Measurements from ENCODE around the gene GLUL. TPM values are rescaled to one million over a fixed set of nuclear protein-coding genes. Genes with fewer than 3 reads are reported as not detected.

Gene GLUL
- total and polyA plus RNA-seq, 5 donors: 199 to 361 (median 339) TPM

DNA sequence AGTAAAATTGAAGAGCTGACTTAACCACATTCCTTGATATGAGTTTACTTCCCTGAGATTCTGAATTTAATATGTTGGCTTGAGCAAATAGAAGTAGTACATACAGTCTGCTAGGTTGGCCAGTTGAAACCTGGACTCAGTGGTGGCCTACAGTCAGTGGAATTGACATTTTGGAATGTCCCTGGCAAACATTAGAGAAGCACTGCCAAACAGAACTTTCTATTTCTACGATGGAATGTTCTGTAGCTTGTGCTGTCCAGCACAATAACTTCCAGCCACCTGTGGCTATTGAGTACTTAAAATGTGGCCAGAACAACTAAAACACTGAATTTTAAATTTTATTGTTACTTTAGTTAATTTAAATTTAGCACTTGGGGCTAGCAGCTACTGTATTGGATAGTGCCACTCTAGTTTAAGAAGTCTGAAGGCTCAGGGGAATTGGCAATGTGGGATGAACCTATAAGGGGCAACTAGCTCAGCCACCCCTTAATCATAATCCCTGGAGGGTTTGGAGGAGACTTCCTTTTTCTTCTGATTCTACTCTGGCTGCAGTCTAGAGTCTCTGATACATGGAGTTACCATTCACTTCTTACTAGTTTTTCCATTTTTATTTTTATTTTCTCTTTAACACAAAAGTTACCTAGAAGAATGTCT lies 19.2 kb upstream of the GLUL start:
- Histone ChIP-seq H3K9me3 (ENCODE audit: control insufficient read depth, low read length) (no peaks in the 10 kb centered on the region), H3K4me1 (ENCODE audit: control insufficient read depth, insufficient read depth, low read length) (no peaks in the 10 kb centered on the region), H3K27ac (ENCODE audit: low read length) (no peak overlapping the region), H3K4me3 (ENCODE audit: low read length) (no peak overlapping the region), H3K27me3 (ENCODE audit: control insufficient read depth, insufficient read depth) (peaks cover 3% of the 10 kb centered on the region)
- 17% methylated on average over 1 of the region's 1 CpG for WGBS
- intact Hi-C loops (cut with DNase I): no loop called here
- peak; percentile 65 to 89 for ATAC-seq
- no peak for DNase-seq

DNA sequence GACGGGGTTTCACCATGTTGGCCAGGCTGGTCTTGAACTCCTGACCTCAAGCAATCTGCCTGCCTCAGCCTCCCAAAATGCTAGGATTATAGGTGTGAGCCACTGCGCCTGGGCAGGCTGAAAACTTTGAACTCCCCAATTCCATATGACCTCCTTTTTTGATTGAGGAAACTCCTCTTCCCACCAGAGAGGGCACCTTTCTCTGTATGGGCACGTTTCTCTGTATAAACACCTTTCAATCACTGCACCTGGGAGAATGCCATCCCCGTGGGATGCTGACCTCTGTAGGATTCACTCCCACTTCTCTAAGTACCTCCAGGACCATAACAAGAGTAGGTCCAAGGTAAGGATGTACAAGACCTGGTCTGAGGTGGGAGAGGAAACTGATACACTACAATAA lies 18.5 kb upstream of the GLUL start:
- H3K4me1 ChIP-seq (ENCODE audit: control insufficient read depth, insufficient read depth, low read length): no peaks in the 10 kb centered on the region
- peaks cover 2% of the 10 kb centered on the region for H3K9me3 ChIP-seq (ENCODE audit: control insufficient read depth, low read length)
- WGBS: 70% methylated on average over 4 of the region's 4 CpGs
- ATAC-seq (no peak), DNase-seq (no peak)
- H3K27ac ChIP-seq (ENCODE audit: low read length): no peak overlapping the region
- H3K4me3 ChIP-seq (ENCODE audit: low read length): no peak overlapping the region
- H3K27me3 ChIP-seq (ENCODE audit: control insufficient read depth, insufficient read depth): peaks cover 3% of the 10 kb centered on the region
- intact Hi-C loops (cut with DNase I): no loop called here

DNA sequence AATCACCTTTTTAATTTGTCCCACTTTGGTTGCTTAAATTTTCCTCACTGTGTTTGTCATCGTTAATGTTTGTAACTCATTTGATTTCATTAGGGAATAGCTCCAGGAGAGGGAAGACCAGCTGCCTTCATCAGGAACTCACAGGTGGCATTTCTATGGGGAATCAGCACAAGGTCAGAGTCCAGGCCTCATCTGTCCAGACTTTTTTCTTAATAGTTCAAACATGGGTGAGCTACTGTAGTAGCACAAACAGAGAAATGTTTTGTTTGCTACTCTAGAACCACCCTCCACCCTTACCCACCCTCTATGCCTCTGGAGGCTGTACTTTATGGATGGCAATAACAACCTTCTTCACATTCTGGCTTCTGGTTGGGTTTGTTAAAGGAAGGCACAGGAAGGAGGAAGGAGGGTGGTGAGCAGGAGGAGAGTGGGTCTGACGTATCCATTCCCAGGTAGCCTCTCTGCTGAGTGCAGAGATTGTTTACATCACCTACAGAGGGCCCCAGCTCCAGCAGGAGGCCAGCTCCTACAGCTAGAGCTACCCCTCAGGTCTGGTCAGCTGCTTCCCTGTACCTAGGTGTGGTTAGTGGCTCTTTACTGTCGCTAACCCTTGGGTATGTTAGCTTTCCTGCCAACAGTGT lies 17.0 kb upstream of the GLUL start:
- 68% methylated on average over 3 of the region's 3 CpGs for WGBS
- no peaks in the 10 kb centered on the region for H3K4me1 ChIP-seq (ENCODE audit: control insufficient read depth, insufficient read depth, low read length)
- DNase-seq (no peak), ATAC-seq (no peak)
- peaks cover 3% of the 10 kb centered on the region for H3K27me3 ChIP-seq (ENCODE audit: control insufficient read depth, insufficient read depth)
- no peak overlapping the region for H3K27ac ChIP-seq (ENCODE audit: low read length)
- intact Hi-C loops (cut with DNase I): no loop called here
- peaks cover 2% of the 10 kb centered on the region for H3K9me3 ChIP-seq (ENCODE audit: control insufficient read depth, low read length)
- H3K4me3 ChIP-seq (ENCODE audit: low read length): no peak overlapping the region

DNA sequence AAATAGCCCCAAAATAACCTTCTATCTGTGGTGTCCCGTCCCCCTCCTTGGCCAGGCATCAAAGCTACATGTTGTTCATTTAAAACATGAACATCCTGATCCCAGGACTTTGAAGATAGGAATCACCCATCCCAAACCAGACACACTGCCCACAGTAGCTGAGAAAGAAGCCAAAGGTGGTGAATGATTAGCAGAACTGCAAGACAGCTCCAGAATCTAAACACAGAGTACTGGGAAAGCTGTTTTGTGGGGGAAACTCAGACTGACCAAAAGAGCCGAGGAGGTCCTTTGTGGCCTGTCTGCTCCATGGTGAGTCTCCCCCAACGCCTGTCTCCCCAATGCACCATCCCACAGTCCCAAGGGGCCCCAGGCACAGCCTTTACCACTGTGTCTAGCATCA lies 16.1 kb upstream of the GLUL start:
- no peak for ATAC-seq
- H3K4me1 ChIP-seq (ENCODE audit: control insufficient read depth, insufficient read depth, low read length): no peaks in the 10 kb centered on the region
- no peak overlapping the region for H3K4me3 ChIP-seq (ENCODE audit: low read length)
- no peak for DNase-seq
- 47% methylated on average over 3 of the region's 3 CpGs for WGBS
- peaks cover 3% of the 10 kb centered on the region for H3K27me3 ChIP-seq (ENCODE audit: control insufficient read depth, insufficient read depth)
- peaks cover 2% of the 10 kb centered on the region for H3K9me3 ChIP-seq (ENCODE audit: control insufficient read depth, low read length)
- H3K27ac ChIP-seq (ENCODE audit: low read length): no peak overlapping the region
- intact Hi-C loops (cut with DNase I): no loop called here

DNA sequence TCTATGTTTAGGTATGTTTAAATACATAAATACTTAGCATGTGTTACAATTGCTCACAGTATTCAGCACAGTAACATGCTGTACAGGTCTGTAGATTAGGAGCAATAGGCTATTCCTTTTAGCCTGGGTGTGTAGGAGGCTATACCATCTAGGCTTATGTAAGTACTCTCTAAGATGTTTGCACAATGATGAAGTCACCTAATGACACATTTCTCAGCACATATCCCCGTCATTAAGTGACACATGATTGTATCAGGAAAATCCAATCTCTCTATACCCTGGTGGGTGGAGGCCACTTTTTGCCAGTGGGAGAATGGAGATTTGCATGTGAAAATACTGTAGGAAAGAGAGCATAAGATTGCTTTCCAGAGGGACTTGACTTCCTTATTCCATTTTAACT lies 14.4 kb upstream of the GLUL start:
- H3K27me3 ChIP-seq (ENCODE audit: control insufficient read depth, insufficient read depth): peaks cover 3% of the 10 kb centered on the region
- H3K9me3 ChIP-seq (ENCODE audit: control insufficient read depth, low read length): peaks cover 2% of the 10 kb centered on the region
- H3K27ac ChIP-seq (ENCODE audit: low read length): no peak overlapping the region
- DNase-seq (no peak), ATAC-seq (no peak)
- 69% methylated on average over 1 of the region's 1 CpG for WGBS
- H3K4me1 ChIP-seq (ENCODE audit: control insufficient read depth, insufficient read depth, low read length): no peaks in the 10 kb centered on the region
- no peak overlapping the region for H3K4me3 ChIP-seq (ENCODE audit: low read length)
- intact Hi-C loops (cut with DNase I): no loop called here

DNA sequence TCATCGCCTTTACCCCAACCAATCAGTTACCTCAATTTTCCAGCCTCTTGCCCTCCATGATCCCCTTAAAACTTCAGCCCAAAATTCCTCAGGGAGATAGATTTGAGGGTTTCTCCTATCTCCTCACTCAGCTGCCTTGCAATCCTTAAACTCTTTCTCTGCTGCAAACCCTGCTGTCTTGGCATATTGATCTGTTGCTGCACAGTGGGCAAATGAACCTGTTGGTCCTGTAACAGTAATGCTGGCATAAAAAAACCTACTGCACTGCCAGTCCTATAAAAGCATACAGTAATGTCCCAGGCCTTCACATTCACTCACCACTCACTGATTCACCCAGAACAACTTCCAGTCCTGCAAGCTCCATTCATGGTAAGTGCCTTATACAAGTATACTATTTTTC lies 14.0 kb upstream of the GLUL start:
- Histone ChIP-seq H3K27me3 (ENCODE audit: control insufficient read depth, insufficient read depth) (peaks cover 3% of the 10 kb centered on the region), H3K4me1 (ENCODE audit: control insufficient read depth, insufficient read depth, low read length) (no peaks in the 10 kb centered on the region), H3K4me3 (ENCODE audit: low read length) (no peak overlapping the region), H3K27ac (ENCODE audit: low read length) (no peak overlapping the region), H3K9me3 (ENCODE audit: control insufficient read depth, low read length) (peaks cover 2% of the 10 kb centered on the region)
- DNase-seq: no peak
- WGBS: 94% methylated on average over 1 of the region's 1 CpG
- intact Hi-C loops (cut with DNase I): no loop called here
- no peak for ATAC-seq

DNA sequence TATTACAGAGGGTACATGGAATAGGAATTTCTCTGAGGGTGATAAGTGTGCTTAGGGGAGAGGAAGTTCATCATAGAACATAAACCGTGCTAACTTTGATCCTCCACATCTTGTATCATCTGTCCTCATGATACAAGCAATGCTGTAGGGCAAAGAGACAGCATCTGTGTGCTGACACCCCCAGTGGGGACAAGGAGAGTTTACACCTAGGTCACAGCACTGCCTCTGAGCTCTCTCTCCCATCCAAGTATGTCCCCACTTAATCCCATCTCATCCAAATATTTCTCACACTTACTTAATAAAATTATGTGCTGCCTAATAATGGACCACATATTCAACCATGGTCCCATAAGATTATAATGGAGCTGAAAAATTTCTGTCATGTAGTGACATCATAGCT lies 13.2 kb upstream of the GLUL start:
- H3K4me1 ChIP-seq (ENCODE audit: control insufficient read depth, insufficient read depth, low read length): no peaks in the 10 kb centered on the region
- H3K27ac ChIP-seq (ENCODE audit: low read length): no peak overlapping the region
- peaks cover 2% of the 10 kb centered on the region for H3K9me3 ChIP-seq (ENCODE audit: control insufficient read depth, low read length)
- no peak for ATAC-seq
- DNase-seq: no peak
- H3K27me3 ChIP-seq (ENCODE audit: control insufficient read depth, insufficient read depth): peaks cover 3% of the 10 kb centered on the region
- no peak overlapping the region for H3K4me3 ChIP-seq (ENCODE audit: low read length)
- WGBS: 61% methylated on average over 1 of the region's 1 CpG
- intact Hi-C loops (cut with DNase I): no loop called here

DNA sequence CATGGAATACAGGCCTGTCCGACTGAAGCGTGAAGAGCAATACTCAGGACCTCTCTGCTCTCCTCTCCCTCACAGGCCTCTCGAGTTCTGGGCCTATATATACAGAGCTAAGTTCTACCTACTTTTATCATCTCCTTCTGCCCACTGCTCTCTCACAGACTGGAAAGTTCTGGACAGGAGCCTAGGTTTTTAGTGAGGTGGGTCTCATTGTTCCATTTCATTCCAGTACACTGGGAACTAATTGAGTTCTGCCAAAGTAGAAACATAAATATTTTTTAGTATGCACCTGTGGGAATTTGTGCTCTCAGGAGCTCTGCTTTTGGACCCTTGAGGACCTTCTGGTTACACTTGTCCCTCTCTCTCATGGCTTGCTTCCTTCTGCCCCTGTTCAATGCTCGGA lies 9.0 kb upstream of the GLUL start, which contains the start of gene TEDDM1:
TEDDM1 (minus strand) TSS at position 101 of the 400 bp plus-strand sequence. CDS start 182 bp downstream, outside the sequence.
- ATAC-seq (no peak), DNase-seq (no peak)
- Histone ChIP-seq H3K27ac (ENCODE audit: low read length) (no peak within 1 kb of the TSS), H3K4me1 (ENCODE audit: control insufficient read depth, insufficient read depth, low read length) (no peaks in the 10 kb centered on the region), H3K27me3 (ENCODE audit: control insufficient read depth, insufficient read depth) (no peaks in the 10 kb centered on the region), H3K4me3 (ENCODE audit: low read length) (no peak within 1 kb of the TSS), H3K9me3 (ENCODE audit: control insufficient read depth, low read length) (peaks cover under 1% of the 10 kb centered on the region)
- 94% methylated on average over 4 of the region's 4 CpGs for WGBS
- intact Hi-C loops (cut with DNase I): no loop called here

DNA sequence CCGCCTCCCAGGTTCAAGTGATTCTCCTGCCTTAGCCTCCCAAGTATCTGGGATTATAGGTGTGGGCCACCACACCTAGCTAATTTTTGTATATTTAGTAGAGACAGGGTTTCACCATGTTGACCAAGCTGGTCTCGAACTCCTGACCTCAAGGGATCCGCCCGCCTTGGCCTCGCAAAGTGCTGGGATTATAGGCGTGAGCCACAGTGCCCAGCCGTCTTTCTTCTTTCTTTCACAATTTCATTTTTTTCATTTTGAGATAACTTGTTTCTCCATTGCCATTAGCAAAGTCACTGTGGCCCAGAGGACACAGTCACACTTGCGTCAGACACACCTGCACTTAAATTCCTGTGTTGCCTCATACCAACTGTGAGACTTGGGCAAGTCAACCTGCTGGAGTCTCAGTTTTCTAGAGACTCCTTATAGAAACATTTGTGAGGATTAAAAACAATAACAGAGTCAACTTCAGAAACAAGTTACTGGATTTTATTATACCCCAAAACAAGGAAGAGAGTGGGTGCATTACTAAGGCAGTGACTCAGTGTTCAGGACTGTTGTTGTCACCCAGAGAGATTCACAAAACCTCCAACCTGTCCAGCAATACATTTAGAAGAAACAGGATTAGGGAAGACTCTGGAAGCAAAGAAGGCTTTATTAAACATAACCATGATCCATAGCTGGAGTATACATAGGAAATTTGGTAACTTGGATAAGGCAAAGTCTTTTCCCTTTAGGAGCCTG lies 6.2 kb upstream of the GLUL start:
- ATAC-seq: no peak

DNA sequence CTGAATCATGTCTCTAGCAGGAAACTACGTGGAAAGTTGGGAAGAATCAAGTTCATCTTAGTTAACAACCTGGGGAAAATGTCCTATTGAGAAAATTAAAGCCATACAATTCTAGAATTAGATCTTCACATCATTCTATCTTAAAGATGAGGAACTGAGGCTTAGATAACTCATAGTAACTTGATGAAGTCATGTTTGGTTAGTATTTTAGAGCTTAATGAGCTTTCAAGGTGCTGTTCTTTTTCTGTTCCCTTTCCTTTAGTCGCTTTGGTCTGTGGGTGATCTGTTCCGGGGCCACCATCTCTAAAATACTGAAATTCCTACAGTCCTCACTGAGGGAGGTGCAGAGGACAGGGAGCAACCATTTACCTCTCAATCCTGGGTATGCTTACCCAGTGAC lies 4.3 kb upstream of the GLUL start:
- Histone ChIP-seq H3K4me1 (ENCODE audit: control insufficient read depth, insufficient read depth, low read length) (peaks cover 2% of the 10 kb centered on the region), H3K27me3 (ENCODE audit: control insufficient read depth, insufficient read depth) (no peaks in the 10 kb centered on the region), H3K27ac (ENCODE audit: low read length) (no peak overlapping the region), H3K9me3 (ENCODE audit: control insufficient read depth, low read length) (no peaks in the 10 kb centered on the region), H3K4me3 (ENCODE audit: low read length) (no peak overlapping the region)
- intact Hi-C loops (cut with DNase I): loop anchor here (2.0 to 10.0 kb wide), 5 partner anchors 91 to 311 kb away; no protein-coding TSS in a partner anchor
- WGBS: 83% methylated on average over 3 of the region's 3 CpGs
- DNase-seq (no peak), ATAC-seq (no peak)

More for the DNA sequence above, 6.2 kb upstream of the GLUL start:
- peak in 1 of 3 donors; percentile 50 for DNase-seq
- no peak overlapping the region for H3K27ac ChIP-seq (ENCODE audit: low read length)
- no peaks in the 10 kb centered on the region for H3K27me3 ChIP-seq (ENCODE audit: control insufficient read depth, insufficient read depth)
- H3K4me1 ChIP-seq (ENCODE audit: control insufficient read depth, insufficient read depth, low read length): no peaks in the 10 kb centered on the region
- H3K9me3 ChIP-seq (ENCODE audit: control insufficient read depth, low read length): no peaks in the 10 kb centered on the region
- no peak overlapping the region for H3K4me3 ChIP-seq (ENCODE audit: low read length)
- intact Hi-C loops (cut with DNase I): loop anchor here (2.0 to 10.0 kb wide), 5 partner anchors 93 to 313 kb away; no protein-coding TSS in a partner anchor
- WGBS: 82% methylated on average over 8 of the region's 8 CpGs

All from right cardiac atrium (tissue), 5 donors.